ENCODE results near the gene FAM3B. TPM values are rescaled to one million over a fixed set of nuclear protein-coding genes. Genes with fewer than 3 reads are reported as not detected.
A peak's percentile ranks its signal among the peaks of the same experiment; 100 is the strongest.

Gene FAM3B
- total and polyA plus RNA-seq, 9 donors, result 0.16 to 0.80 (median 0.30) TPM; not detected in 1

GRCh38 chr21:41396558-41397075 lies 80.0 kb downstream of the FAM3B start:
- Histone ChIP-seq H3K4me3 (ENCODE audit: low read length) (no peak overlapping the region), H3K27me3 (ENCODE audit: control insufficient read depth, insufficient read depth, low read length) (peaks cover 3% of the 10 kb centered on the region), H3K36me3 (ENCODE audit: control insufficient read depth, insufficient read depth, low read length) (peaks cover 17% of the 10 kb centered on the region), H3K27ac (ENCODE audit: low read length) (no peak overlapping the region), H3K4me1 (ENCODE audit: control insufficient read depth, insufficient read depth, low read length) (no peaks in the 10 kb centered on the region), H3K9me3 (replicated peaks; ENCODE audit: control insufficient read depth, low read depth, low read length) (no peaks in the 10 kb centered on the region)
- peak; percentile 31 for DNase-seq
- 41% methylated on average over 3 of the region's 7 CpGs for WGBS (ENCODE audit: insufficient coverage)

- Histone ChIP-seq H3K36me3 (ENCODE audit: control insufficient read depth, insufficient read depth, low read length) (peaks cover 20% of the 10 kb centered on the region), H3K4me3 (ENCODE audit: low read length) (no peak overlapping the region), H3K27ac (ENCODE audit: low read length) (no peak overlapping the region), H3K4me1 (ENCODE audit: control insufficient read depth, insufficient read depth, low read length) (no peaks in the 10 kb centered on the region), H3K9me3 (replicated peaks; ENCODE audit: control insufficient read depth, low read depth, low read length) (no peaks in the 10 kb centered on the region), H3K27me3 (ENCODE audit: control insufficient read depth, insufficient read depth, low read length) (peaks cover 3% of the 10 kb centered on the region)
- WGBS (ENCODE audit: insufficient coverage), result 84% methylated on average over 7 of the region's 7 CpGs
- DNase-seq, result no peak
These were observed 80.9 kb downstream of the FAM3B start for GRCh38 chr21:41397471-41397891.

GRCh38 chr21:41398251-41398650 lies 81.7 kb downstream of the FAM3B start:
- Histone ChIP-seq H3K4me1 (ENCODE audit: control insufficient read depth, insufficient read depth, low read length) (no peaks in the 10 kb centered on the region), H3K36me3 (ENCODE audit: control insufficient read depth, insufficient read depth, low read length) (peaks cover 20% of the 10 kb centered on the region), H3K4me3 (ENCODE audit: low read length) (no peak overlapping the region), H3K9me3 (replicated peaks; ENCODE audit: control insufficient read depth, low read depth, low read length) (no peaks in the 10 kb centered on the region), H3K27me3 (ENCODE audit: control insufficient read depth, insufficient read depth, low read length) (peaks cover 3% of the 10 kb centered on the region), H3K27ac (ENCODE audit: low read length) (no peak overlapping the region)
- no peak for DNase-seq
- WGBS (ENCODE audit: insufficient coverage), result no CpG with 5 or more reads among the region's 4 CpGs

- Histone ChIP-seq H3K27ac (ENCODE audit: low read length) (no peak overlapping the region), H3K4me1 (ENCODE audit: control insufficient read depth, insufficient read depth, low read length) (no peaks in the 10 kb centered on the region), H3K36me3 (ENCODE audit: control insufficient read depth, insufficient read depth, low read length) (peaks cover 20% of the 10 kb centered on the region), H3K4me3 (ENCODE audit: low read length) (no peak overlapping the region), H3K27me3 (ENCODE audit: control insufficient read depth, insufficient read depth, low read length) (peaks cover 5% of the 10 kb centered on the region), H3K9me3 (replicated peaks; ENCODE audit: control insufficient read depth, low read depth, low read length) (no peaks in the 10 kb centered on the region)
- DNase-seq, result no peak
- 96% methylated on average over 7 of the region's 16 CpGs for WGBS (ENCODE audit: insufficient coverage)
These were observed 82.2 kb downstream of the FAM3B start for GRCh38 chr21:41398831-41399230.

DNA sequence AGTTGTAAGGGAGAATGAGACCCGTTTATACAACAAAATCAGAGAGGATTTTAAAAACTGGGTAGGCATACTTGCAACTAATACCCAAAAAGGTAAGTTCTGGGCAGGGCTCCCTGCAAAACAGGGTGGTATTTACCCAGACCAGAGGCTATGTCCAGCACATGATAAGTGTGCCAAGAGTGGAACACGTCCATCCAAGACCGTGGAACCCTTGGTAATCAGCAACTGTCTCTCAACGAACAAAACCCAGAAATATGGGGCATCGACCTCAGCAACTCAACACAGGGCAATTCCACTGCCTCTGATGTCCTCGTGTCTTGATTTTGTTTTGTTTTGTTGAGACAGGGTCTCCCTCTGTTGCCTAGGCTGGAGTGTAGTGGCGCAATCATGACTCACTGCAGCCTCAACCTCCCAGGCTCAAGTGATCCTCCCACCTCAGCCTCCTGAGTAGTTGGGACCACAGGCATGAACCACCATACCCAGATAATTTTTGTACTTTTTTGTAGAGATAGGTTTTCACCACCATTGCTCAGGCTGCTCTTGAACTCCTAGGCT lies 82.7 kb downstream of the FAM3B start:
- no peak for DNase-seq
- H3K36me3 ChIP-seq (ENCODE audit: control insufficient read depth, insufficient read depth, low read length), result peaks cover 20% of the 10 kb centered on the region
- H3K27me3 ChIP-seq (ENCODE audit: control insufficient read depth, insufficient read depth, low read length), result peaks cover 5% of the 10 kb centered on the region
- WGBS (ENCODE audit: insufficient coverage), result 80% methylated on average over 1 of the region's 7 CpGs
- no peak overlapping the region for H3K4me3 ChIP-seq (ENCODE audit: low read length)
- H3K27ac ChIP-seq (ENCODE audit: low read length), result no peak overlapping the region
- H3K9me3 ChIP-seq (replicated peaks; ENCODE audit: control insufficient read depth, low read depth, low read length), result no peaks in the 10 kb centered on the region
- H3K4me1 ChIP-seq (ENCODE audit: control insufficient read depth, insufficient read depth, low read length), result no peaks in the 10 kb centered on the region

- no peaks in the 10 kb centered on the region for H3K9me3 ChIP-seq (replicated peaks; ENCODE audit: control insufficient read depth, low read depth, low read length)
- WGBS (ENCODE audit: insufficient coverage), result 85% methylated on average over 5 of the region's 11 CpGs
- no peak overlapping the region for H3K27ac ChIP-seq (ENCODE audit: low read length)
- no peaks in the 10 kb centered on the region for H3K4me1 ChIP-seq (ENCODE audit: control insufficient read depth, insufficient read depth, low read length)
- no peak overlapping the region for H3K4me3 ChIP-seq (ENCODE audit: low read length)
- DNase-seq, result no peak
- H3K36me3 ChIP-seq (ENCODE audit: control insufficient read depth, insufficient read depth, low read length), result peaks cover 15% of the 10 kb centered on the region
- H3K27me3 ChIP-seq (ENCODE audit: control insufficient read depth, insufficient read depth, low read length), result peaks cover 7% of the 10 kb centered on the region
These were observed 85.6 kb downstream of the FAM3B start for GRCh38 chr21:41402231-41402630.

- peaks cover 13% of the 10 kb centered on the region for H3K36me3 ChIP-seq (ENCODE audit: control insufficient read depth, insufficient read depth, low read length)
- H3K27ac ChIP-seq (ENCODE audit: low read length), result no peak overlapping the region
- H3K27me3 ChIP-seq (ENCODE audit: control insufficient read depth, insufficient read depth, low read length), result peaks cover 7% of the 10 kb centered on the region
- no peaks in the 10 kb centered on the region for H3K4me1 ChIP-seq (ENCODE audit: control insufficient read depth, insufficient read depth, low read length)
- H3K9me3 ChIP-seq (replicated peaks; ENCODE audit: control insufficient read depth, low read depth, low read length), result no peaks in the 10 kb centered on the region
- H3K4me3 ChIP-seq (ENCODE audit: low read length), result no peak overlapping the region
- 85% methylated on average over 8 of the region's 10 CpGs for WGBS (ENCODE audit: insufficient coverage)
- no peak for DNase-seq
These were observed 86.2 kb downstream of the FAM3B start for GRCh38 chr21:41402796-41403195.

DNA sequence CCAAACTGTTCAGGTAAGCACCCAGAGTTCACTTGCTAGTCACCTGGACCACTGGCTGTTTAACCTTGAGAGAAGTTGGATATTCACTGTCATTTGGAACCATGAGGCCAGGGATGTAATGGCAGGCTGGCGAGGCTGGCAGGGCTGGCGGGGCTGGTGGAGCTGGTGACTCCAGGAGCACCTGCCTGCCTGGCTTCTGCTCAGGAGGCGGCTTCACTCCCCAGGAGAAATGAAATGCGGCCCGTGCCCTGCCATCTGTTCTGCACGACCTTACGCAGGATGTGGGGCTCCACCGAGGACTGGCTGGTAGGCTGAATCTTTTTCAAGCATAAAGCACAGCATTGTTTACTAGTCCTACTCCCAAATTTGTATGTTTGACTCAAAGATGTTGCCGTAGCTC lies 86.7 kb downstream of the FAM3B start:
- Histone ChIP-seq H3K9me3 (replicated peaks; ENCODE audit: control insufficient read depth, low read depth, low read length) (no peaks in the 10 kb centered on the region), H3K4me1 (ENCODE audit: control insufficient read depth, insufficient read depth, low read length) (no peaks in the 10 kb centered on the region), H3K27me3 (ENCODE audit: control insufficient read depth, insufficient read depth, low read length) (peaks cover 7% of the 10 kb centered on the region), H3K27ac (ENCODE audit: low read length) (no peak overlapping the region), H3K36me3 (ENCODE audit: control insufficient read depth, insufficient read depth, low read length) (peaks cover 15% of the 10 kb centered on the region), H3K4me3 (ENCODE audit: low read length) (no peak overlapping the region)
- 76% methylated on average over 4 of the region's 9 CpGs for WGBS (ENCODE audit: insufficient coverage)
- DNase-seq, result no peak

GRCh38 chr21:41403966-41404365 lies 87.4 kb downstream of the FAM3B start:
- H3K4me1 ChIP-seq (ENCODE audit: control insufficient read depth, insufficient read depth, low read length), result no peaks in the 10 kb centered on the region
- H3K4me3 ChIP-seq (ENCODE audit: low read length), result no peak overlapping the region
- no peak for DNase-seq
- H3K36me3 ChIP-seq (ENCODE audit: control insufficient read depth, insufficient read depth, low read length), result peaks cover 15% of the 10 kb centered on the region
- WGBS (ENCODE audit: insufficient coverage), result 77% methylated on average over 10 of the region's 10 CpGs
- H3K27ac ChIP-seq (ENCODE audit: low read length), result no peak overlapping the region
- peaks cover 7% of the 10 kb centered on the region for H3K27me3 ChIP-seq (ENCODE audit: control insufficient read depth, insufficient read depth, low read length)
- H3K9me3 ChIP-seq (replicated peaks; ENCODE audit: control insufficient read depth, low read depth, low read length), result no peaks in the 10 kb centered on the region

- H3K27ac ChIP-seq (ENCODE audit: low read length), result no peak overlapping the region
- H3K27me3 ChIP-seq (ENCODE audit: control insufficient read depth, insufficient read depth, low read length), result peaks cover 4% of the 10 kb centered on the region
- no peaks in the 10 kb centered on the region for H3K4me1 ChIP-seq (ENCODE audit: control insufficient read depth, insufficient read depth, low read length)
- no peak for DNase-seq
- no peak overlapping the region for H3K4me3 ChIP-seq (ENCODE audit: low read length)
- no CpG with 5 or more reads among the region's 4 CpGs for WGBS (ENCODE audit: insufficient coverage)
- peaks cover 12% of the 10 kb centered on the region for H3K36me3 ChIP-seq (ENCODE audit: control insufficient read depth, insufficient read depth, low read length)
- no peaks in the 10 kb centered on the region for H3K9me3 ChIP-seq (replicated peaks; ENCODE audit: control insufficient read depth, low read depth, low read length)
These were observed 88.7 kb downstream of the FAM3B start for GRCh38 chr21:41405321-41405720.

GRCh38 chr21:41406340-41406739 lies 89.7 kb downstream of the FAM3B start:
- DNase-seq, result no peak
- Histone ChIP-seq H3K4me3 (ENCODE audit: low read length) (no peak overlapping the region), H3K36me3 (ENCODE audit: control insufficient read depth, insufficient read depth, low read length) (peaks cover 12% of the 10 kb centered on the region), H3K9me3 (replicated peaks; ENCODE audit: control insufficient read depth, low read depth, low read length) (peaks cover 4% of the 10 kb centered on the region), H3K4me1 (ENCODE audit: control insufficient read depth, insufficient read depth, low read length) (no peaks in the 10 kb centered on the region), H3K27ac (ENCODE audit: low read length) (no peak overlapping the region), H3K27me3 (ENCODE audit: control insufficient read depth, insufficient read depth, low read length) (peaks cover 4% of the 10 kb centered on the region)
- 67% methylated on average over 1 of the region's 6 CpGs for WGBS (ENCODE audit: insufficient coverage)
